GM10266 (cell line): ENCODE results near the gene COL10A1.

ENCODE experiments used
- DNase-seq: peaks from one replicate; pipeline ENCODE4 v3.0.0; 2012; ENCODE audit errors: extremely low spot score
- CTCF ChIP-seq: IDR thresholded peaks from 2 replicates; pipeline ENCODE4 v1.5.1; 2012; ENCODE audit warnings: mild to moderate bottlenecking, low read depth; ENCODE audit not compliant: control insufficient read depth, insufficient read depth; ENCODE audit errors: missing control alignments

COL10A1 gene

GRCh38 chr6:116126032-116126431 is at the start of gene COL10A1:
Gene COL10A1, minus strand, starts transcription at chr6:116126132. Its CDS starts 640 bp downstream, at chr6:116125492.
- no peak for TF ChIP-seq CTCF
- DNase-seq: no peak

DNA sequence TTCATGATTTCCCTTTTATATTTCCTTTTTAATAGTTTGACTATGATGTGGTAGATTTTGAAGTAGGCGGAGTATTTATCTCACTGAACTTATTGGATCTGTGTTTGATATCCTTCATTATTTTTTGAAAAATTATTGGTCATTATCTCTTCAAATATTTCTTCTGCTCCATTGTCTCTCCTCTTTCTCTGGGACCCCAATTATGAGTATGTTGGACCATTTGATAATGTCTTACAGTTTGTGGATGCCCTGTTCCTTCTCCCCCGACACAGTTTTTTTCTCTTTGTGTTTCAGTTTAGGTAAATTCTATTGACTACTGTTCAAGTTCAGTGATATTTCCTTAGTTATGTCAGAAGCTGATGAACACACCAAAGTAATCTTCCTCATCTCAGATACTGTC is 49.4 kb upstream of the COL10A1 start:
- no peak for TF ChIP-seq CTCF
- no peak for DNase-seq

GRCh38 chr6:116173928-116174327 is 48.0 kb upstream of the COL10A1 start:
- DNase-seq: no peak
- TF ChIP-seq CTCF: no peak

DNA sequence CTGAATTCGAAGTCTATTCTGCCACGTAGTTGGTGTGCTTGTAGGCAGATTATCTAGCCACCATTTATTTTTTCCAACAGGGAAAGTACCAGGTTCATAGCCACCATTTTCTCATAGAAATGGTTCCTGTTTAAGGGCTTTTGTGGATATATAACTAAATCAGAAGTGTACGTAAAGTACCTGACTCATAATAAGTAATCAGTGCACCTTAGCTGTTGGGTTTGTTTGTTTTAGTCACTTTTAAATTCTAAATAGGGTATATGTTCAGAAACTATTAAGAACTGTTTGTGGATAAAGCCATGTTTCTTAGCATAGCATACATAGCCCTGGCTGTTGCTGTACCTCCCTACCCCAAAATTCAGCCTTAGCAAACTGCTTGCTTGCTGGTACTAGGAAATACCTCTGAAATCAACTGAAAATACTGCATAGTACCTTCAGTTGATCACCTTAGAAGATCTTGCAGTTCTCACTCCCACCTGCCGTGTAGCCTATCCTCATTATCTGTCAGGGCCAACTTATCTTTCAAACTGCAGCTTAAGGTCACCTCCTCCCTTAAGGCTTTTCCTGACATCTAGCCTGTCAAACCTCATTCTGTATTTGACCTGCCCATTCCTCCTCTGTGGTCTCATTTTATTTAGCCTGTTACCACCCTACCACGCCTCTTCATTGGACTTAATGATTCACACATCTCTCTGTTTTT is 44.6 kb upstream of the COL10A1 start:
- no peak for DNase-seq
- no peak for TF ChIP-seq CTCF

- DNase-seq: no peak
- no peak for TF ChIP-seq CTCF
Measured at GRCh38 chr6:116169880-116170279, 43.9 kb upstream of the COL10A1 start.

DNA sequence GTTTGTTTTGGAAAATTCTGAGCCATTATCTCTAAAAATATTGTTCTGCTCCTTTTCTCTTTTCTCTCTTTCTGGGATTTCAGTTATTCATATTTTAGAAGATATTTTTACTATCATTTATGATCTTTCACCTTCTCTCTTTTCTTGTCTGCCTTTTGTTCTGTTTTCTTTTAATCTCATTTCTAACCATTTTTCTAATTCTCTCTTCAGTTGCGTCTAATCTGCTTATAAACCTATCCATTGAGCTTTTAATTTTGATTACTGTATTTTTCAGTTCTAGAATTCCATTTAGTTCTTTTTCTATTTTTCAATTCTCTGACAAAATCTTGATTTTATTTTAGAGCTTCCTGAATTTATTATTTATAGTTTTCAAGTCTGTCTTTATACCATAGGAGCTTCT is 42.2 kb upstream of the COL10A1 start:
- TF ChIP-seq CTCF: no peak
- no peak for DNase-seq

DNA sequence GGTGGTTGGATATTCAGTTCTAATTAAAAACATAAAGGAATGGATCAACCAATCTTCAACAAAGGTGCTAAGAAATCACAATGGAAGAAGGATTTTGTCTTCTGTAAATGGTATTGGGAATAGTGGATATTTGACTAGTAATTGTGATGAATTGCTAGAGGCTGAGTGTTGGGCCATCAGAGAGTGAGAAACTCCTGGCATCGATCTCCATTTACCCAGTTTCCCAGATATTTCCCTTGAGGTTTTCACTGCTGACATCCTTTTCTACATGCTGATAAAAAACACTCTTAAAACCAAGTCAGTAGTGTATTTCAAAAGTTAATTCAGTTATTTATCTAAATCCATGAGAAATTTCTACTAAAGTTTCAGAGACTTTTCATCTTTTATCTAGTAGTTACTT is 40.4 kb upstream of the COL10A1 start:
- no peak for DNase-seq
- no peak for TF ChIP-seq CTCF
